GM21529 (cell line): ENCODE measurements around the gene SRRM5.
"Not testable (repeated sequence)": the region's sequence is repeated elsewhere in the genome, so short reads cannot be mapped to it uniquely, and the experiment has no call there.

ENCODE experiments used
- ATAC-seq: cut with Tn5 transposase; IDR thresholded peaks from one replicate; pipeline ENCODE4 v1.9.1; 2021; ENCODE audit not compliant: unreplicated experiment

Gene SRRM5

DNA sequence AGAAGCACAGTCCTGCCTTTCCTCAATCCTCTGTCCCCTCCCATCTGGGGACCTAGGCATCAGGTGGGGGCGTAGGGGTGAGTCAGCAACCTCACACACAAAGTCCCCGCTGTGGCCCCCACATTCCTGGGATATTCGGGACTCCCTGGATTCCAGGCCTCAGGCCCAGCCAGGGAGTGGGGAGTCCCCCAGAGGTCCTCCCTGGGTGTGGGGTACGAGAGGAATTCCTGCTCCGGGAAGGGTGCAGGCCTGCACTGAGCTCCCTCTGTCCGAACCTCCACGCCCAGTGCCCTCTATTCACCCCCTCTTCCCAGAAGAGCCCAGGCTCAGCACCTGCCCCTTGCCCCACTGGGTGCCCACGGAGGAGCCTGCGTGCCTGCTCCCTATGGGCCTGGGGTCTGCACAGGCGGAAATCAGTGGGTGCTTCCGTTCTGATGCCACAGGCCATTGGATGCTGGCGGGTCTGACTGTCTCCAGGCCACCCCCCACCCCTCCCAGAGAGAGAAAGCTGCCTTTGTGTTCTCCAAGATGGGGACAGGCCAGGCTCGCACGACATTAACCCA is 24.3 kb downstream of the SRRM5 start:
- ATAC-seq = no peak

DNA sequence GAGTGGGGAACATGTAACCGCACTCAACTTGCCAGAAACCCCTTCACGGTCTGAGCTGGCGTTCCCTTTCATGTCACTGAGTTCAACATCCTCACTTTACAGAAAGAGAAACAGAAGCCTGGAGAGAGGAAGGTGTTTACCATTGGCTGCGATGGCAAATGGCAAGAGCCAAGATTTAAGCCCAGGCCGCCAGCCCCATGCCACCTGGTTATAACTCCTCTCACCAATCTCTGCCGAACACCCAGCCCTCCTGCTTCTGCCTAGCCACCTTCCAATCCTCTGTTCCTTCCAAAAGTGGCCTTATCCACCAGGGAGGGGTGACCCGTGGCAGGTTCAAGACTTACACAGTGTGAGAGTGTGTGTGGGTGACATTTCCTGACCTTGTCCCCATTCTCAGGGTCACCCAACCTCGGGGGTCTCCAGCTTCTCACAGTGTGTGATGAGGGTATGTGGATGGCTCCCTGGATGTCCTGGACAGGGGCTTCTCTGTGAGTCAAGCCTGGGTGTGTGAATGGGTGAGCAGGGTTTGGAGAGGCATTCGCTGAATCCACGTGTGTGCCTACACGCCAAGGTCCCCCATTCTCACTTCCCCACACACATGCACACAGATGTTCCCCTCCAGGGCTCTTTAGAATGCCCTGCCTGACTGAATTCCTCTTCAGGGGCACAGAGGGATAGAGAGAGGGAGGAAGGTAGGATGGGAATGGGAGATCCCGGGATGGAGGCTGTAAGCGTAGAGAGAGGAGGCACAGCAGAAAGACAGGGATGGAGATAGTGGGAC is 26.5 kb downstream of the SRRM5 start:
- no peak for ATAC-seq

DNA sequence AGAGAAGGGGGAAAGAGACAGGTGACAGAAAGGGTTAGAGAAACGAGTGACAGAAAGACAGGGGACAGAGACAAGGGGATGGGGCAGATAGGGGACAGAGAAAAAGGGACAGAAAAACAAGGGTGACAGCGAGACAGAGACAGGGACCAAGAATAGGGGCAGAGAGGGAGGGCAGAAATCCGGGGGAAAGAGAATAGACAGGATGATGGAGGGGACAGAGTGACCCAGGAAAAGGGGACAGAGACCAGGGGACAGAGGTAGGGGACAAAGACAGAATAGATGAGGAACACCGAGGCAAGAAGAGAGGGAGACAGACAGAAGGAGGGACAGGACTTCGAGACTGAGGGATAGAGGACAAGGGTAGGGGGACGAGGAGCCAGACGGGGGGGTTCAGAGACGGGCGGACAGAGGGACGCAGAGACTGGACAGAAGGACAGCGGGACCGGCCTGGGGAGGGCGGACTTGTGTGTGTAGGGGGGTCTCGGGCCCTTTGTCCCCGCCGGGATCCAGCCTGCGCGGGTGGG is 27.2 kb downstream of the SRRM5 start:
- ATAC-seq = no peak

DNA sequence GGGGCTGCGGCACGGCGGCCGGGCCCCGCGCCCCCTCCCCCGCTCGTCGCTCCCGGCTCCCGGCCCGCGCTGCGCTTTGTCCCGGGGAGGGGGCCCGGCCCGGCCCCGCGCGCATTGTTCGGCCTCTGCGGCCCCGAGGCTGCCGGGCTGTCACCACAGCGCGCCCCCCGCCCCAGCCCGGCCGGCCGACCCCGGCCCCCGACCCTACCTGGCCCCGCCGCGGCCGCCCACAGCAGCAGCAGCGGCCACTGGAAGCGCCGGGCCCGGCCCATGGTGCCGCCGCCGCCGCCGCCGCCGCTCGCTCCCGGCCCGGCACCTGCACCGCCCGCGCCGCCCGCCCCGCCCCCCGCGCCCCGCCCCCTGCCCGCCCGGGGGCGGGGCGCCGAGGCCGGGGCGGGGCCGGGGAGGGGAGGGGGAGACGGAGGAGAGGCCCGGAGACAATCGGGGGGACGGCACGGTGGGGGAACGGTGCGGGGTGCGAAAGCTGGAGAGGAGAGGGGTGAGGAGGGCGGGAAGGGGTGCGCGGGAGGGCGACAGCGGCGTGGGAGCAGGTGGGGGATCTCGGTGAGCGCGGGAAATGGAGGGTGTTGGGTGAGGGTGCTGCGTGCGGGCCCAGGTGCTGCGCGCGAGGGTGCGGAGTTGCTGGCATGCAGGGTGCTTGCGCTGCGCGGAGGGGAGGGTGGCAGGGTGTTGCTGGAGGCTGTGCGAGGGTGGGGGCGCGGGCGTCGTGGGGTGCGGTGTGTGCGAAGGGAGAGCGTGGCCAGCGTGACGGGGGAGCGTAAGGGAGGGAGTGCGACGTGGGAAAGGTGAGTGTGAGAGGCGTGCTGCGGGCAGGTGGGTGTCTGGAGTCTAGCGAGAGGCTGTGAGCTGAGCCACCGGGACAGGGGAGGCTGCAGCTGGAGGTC is 27.9 kb downstream of the SRRM5 start, which contains the start of gene CADM4:
Gene CADM4, minus strand, starts transcription at position 332 of the 905 bp plus-strand sequence. Its CDS starts 60 bp downstream, at position 272.
- ATAC-seq = no peak

DNA sequence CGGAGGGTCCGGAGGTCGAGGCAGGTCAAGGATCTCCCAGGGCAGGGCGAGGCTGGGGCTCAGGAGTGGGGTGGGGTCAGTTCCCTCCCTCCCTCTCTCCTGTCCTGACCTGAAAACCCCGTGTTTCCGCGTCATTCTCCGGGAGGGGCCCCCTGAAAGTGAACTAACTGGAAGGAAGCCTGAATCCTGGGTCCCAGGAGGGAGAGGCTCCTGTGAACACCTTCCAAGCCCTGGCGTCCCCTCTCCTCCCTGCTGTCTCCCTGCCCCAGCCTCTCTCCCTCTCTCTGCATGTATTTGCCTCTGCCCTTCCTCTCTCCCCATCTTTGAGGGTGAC is 28.5 kb downstream of the SRRM5 start:
- ATAC-seq = no peak

DNA sequence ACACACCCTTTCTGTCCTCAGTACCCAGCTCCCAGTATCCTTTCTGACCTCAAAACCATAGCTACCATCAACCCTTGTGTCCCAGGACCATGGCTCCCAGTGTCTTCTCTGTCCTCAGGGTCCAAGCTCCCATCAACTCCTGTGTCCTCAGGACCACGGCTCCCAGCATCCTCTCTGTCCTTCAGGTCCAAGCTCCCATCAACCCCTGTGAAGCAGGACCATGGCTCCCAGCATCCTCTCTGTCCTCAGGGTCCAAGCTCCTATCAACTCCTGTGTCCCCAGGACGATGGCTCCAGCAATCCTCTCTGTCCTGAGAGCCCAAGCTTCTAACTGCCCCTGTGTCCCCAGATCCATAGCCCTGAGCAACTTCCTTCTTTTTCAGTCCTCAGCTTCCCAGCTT is 29.4 kb downstream of the SRRM5 start:
- ATAC-seq = no peak

DNA sequence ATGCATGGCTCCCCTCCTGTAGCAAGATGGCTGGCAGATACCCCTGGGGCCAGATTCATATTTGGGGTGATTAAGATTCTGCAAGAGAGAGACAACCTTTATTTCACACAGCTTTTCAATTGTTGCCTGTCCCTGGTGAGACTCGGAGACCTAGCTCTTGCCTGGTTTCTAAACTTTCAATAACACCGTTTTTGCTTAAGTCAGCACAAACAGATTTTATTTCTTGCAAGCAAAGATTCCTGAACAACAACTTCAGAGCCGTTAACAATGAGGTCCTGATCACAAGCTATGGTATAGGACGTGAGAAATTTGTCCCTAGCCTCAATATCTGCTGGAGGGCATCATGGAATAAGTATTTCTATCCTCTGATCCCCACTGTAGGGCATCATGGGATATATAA is 30.6 kb downstream of the SRRM5 start:
- ATAC-seq = no peak

DNA sequence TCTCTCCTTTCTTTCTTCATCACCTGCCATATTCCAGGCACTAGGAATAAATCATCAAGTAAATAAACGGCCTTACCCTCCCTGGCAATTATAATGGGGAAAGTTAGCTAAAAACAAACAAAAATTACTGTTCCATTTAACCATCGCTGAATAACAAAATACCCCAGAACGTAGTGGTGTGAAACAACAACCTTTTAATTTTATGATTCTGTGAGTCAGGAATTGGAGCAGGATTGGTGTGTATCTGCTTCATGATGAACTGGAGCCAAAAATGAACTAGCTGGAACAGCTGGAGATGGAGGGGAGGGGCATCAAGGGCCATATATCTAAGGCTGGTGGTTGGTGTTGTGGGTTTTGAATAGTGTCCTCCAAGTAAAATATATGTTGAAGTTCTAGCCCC is 31.4 kb downstream of the SRRM5 start:
- ATAC-seq = no peak

DNA sequence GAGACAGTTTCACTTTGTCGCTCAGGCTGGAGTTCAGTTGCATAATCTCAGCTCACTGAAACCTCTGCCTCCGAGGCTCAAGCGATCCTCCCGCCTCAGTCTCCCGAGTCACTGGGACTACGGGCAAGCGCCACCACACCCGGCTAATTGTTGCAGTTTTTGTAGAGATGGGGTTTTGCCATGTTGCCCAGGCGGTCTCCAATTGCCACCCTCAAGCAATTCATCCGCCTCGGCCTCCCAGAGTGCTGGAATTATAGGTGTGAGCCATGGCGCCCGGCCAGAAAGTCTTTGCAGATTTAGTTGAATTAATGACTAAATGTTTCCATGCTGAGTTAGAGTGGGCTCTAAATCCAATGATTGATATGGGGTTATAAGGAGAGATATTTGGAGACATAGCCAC is 32.3 kb downstream of the SRRM5 start:
- no peak for ATAC-seq

DNA sequence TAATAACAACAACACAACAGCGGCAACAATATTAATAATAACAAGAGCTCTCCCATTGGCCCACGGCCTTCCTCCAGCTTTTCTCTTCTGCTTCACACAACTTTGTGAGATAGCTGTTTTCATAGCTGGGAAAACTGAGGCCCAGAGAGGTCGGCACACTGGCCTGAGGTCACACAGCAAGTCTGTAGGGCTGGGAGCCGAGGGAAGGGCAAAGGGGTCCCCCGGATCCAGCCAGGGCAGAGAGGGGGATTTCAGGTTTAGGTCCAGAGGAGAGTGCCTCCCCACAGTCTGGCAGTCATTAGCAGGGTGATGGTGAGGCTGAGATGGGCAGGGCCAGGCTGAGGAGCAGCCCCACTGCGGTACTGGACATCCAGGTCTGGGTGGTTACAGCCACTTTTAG is 36.7 kb downstream of the SRRM5 start:
- ATAC-seq = no peak

DNA sequence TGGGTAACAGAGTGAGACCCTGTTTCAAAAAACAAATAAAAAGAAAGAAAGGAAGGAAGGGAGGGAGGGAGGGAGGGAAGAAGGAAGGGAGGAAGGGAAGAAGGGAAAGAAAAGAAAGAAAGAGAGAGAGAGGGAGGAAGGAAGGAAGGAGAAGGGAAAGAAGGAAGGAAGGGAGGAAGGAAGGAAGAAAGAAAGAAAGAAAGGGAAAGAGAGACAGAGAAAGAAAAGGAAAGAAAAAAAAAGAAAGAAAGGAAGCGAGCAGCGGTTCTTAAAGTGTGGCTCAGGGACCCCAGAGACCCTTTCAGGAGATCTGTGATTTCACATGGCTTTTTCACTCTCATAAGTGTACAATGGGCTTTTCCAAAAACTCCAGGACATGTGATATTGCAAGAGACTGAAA is 37.6 kb downstream of the SRRM5 start:
- ATAC-seq = no peak

DNA sequence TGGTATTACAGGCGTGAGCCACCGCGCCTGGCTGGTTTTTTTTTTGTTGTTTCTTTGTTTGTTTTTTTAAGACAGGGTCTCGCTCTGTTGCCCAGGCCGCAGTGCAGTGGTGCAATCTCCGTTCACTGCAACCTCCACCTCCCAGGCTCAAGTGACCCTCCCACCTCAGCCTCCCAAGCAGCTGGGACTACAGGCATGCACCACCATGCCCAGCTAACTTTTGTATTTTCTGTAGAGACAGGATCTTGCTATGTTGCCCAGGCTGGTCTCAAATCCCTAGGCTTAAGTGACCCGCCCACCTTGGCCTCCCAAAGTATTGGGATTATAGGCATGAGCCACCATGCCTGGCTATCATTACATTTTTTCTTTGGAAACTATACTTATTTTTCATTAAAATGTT is 38.4 kb downstream of the SRRM5 start:
- not testable (repeated sequence) for ATAC-seq

DNA sequence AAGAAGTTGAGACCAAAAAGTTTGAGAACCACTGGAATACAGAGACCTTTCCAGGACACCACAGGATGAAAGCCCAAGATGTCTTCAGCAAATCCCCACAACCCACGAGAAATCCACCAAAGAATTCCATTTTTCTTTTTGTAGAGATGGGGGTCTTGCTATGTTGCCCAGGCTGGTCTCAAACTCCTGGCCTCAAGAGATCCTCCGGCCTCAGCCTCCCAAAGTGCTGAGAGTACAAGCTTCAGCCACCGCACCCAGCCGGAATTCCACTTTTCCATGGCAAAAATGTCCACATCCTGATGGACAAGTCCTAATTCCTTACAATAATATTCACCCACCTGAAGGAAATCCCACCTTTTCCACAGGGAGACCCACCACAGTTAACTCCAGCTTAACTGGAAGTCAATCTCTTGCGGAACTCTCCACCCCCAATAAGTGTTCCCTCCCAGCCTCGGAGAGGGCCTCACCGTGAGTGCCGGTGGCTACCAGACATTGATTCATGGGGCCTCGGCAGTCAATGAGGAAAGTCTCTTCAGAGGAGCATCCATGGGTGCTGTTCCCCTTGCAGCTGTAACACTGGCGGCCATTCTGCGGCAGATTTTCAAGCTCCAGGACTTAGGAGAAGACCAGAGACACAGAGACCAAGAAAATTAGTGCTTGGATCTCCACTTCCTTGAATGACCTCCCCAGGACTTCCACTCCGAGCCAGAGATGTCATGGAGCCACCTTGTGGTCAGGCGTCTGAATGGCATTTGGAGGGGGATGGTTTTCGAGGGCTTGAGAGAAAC is 40.1 kb downstream of the SRRM5 start:
- ATAC-seq = no peak

DNA sequence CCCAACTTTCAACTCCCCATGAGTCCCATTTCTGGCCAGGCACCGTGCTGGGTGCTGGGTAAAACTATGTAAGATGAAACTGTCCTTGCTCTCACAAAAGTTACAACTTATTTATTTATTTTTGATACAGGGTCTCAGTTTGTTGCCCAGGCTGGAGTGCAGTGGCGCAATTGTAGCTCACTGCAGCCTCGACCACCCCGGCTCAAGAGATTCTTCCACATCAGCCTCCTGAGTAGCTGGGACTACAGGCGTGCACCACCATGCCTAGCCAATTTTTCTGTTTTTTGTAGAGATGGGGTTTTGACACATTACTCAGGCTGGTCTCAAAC is 40.6 kb downstream of the SRRM5 start:
- ATAC-seq = no peak

DNA sequence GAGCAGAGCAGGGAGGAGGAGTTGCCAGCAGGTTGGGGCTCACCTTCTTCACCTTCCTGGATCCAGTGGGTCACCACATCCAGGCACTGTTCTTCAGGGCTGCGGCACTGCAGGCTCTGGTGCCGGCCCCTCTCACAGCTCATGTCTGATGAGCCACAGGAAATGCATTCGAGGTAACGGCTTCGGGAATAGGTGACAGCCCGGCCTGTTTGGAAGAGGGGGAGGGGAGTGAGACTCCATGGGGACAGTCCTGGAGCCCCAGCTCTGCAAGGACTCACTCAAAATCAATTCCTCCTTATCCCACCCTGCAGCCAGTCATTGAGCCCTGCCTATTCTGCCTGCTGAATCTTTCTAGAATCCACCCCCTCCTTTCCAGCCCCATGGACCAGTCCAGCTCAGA is 44.5 kb downstream of the SRRM5 start:
- no peak for ATAC-seq

DNA sequence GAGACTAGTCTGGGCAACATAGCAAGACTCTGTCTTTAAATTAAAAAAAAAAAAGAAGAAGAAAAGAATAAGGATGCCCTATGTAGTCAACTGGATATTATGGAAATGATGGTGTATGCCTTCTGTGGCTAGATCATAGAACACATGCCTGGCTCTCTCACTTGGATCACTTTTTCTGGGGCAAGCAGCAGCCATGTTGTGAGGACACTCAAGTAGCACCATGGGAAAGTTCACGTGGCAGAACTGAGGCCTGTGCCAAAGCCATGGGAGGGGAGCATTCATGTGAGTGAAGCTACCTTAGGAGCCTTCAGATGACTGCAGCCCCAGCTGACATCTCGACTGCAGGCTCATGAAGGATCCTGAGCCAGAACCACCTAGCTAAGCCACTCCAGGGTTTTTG is 46.1 kb downstream of the SRRM5 start:
- ATAC-seq = no peak

DNA sequence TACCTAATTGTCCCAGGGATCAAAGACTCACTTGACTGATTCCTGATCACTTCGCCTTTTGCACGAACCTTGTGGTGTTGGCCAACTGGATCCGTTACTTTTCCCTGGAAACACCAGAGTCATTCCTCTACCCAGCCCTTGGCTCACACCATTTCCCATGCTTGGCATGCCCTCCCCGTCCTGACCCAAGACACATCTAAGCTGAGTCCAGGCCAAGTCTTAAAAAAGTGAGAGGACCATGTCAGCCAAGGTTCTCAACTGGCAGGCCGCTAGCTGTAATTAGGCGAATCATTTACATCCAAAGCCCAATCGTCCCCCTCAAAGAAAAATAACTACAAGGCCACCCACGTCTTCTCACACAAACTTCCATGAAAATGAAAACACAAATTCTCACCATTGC is 46.6 kb downstream of the SRRM5 start:
- no peak for ATAC-seq

DNA sequence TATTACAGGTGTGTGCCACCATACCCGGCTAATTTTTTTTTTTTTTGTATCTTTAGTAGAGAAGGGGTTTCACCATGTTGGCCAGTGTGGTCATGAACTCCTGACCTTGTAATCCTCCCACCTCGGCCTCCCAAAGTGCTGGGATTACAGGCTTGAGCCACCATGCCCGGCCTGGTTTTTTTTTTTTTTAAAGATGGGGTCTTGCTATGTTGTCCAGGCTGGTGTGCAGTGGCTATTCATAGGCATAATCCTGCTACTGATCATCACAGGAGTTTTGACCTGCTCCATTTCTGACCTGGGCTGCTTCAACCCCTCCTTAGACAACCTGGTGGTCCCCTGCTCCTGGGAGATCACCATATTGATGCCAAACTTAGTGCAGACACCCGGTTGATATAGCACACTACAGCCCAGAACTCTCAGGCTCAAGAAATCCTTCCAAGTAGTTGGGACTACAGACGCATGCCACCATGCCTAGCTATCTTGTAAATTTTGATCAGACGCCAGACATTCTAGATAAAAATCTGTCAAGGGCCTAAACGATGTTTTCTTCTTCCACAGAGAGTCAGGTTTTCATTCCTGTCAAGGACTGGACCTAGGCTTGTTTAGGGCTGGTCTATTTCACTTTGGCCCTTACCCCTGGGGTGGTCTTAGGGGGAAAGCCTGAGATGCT is 48.5 kb downstream of the SRRM5 start:
- no peak for ATAC-seq

DNA sequence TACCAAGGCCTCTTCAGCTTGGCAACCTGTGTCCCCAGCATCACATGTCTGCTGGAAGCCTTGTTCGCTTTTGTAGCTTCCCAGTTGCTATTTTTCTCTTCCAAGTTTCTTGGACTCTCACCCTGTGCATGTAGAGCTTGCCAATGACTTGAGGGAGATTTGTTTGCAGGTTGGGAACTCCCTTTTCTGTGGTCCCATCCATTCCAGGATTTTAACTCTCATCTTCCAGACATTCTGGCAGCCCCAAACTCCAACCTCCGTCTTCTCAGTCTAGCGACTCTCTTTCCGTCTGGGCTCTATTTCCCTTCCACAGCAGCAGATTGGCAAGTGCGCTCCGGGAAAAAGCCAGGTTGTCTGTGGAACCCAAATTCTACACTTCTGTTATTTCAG is 49.1 kb downstream of the SRRM5 start:
- ATAC-seq = no peak

DNA sequence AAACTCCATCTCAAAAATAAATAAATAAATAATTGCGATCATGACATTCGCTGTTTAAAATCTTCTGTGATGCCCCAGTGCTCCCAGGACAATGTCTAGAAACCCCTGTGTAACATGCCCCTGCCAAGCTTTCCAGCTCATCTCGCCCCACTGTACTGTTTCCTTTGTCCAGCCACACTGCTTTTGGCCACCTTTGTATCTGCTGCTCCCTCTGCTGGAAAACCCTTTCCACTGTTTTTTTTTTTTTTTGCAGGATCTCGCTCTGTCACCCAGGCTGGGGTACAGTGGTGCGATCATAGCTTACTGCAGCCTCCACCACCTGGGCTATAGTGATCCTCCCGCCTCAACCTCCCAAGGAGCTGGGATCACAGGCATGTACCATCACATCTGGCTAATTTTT is 50.6 kb downstream of the SRRM5 start:
- ATAC-seq = no peak

DNA sequence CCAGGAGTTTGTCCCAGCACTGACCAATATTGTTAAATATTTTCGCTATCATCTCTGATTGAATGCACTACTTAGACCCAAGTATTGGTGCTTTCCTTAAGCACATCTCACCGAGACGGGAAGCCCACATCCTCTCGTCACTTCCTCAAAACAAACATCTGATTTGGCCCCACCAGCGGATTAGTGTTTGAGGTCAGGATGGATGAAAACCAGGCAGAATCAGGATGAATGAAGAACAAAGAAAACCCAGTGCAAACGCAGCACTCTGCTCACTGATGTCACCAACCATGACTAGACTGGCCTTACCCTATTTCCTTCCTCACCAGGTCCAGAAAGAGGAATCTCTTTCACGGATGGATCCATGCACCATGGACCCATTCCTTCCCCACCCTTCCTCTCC is 52.1 kb downstream of the SRRM5 start:
- ATAC-seq = no peak
